ENCODE data around the gene ABCB11. TPM values are rescaled to one million over a fixed set of nuclear protein-coding genes. Genes with fewer than 3 reads are reported as not detected.

Gene ABCB11
- total RNA-seq, 1 donor from 2014 or later, result 0.18 TPM

GRCh38 chr2:169038338-169038757, 7.2 kb upstream of the ABCB11 start:
- Mint-ChIP-seq H3K27ac (no peak overlapping the region), H3K27me3 (ENCODE audit: low read depth) (no peaks in the 10 kb centered on the region), H3K4me1 (no peaks in the 10 kb centered on the region), H3K36me3 (peaks cover 4% of the 10 kb centered on the region), H3K4me3 (no peak overlapping the region), H3K9me3 (peaks cover 19% of the 10 kb centered on the region)
- no peak for DNase-seq (ENCODE audit: low spot score in 2 of 2, unreplicated experiment in 2 of 2)
- TF ChIP-seq CTCF (IDR thresholded peaks at IDR 0.05; ENCODE audit: unreplicated experiment), result no peak

GRCh38 chr2:169036736-169037440, 5.8 kb upstream of the ABCB11 start:
- Mint-ChIP-seq H3K27me3 (ENCODE audit: low read depth) (no peaks in the 10 kb centered on the region), H3K9me3 (peaks cover 4% of the 10 kb centered on the region), H3K27ac (no peak overlapping the region), H3K36me3 (no peaks in the 10 kb centered on the region), H3K4me3 (no peak overlapping the region), H3K4me1 (no peaks in the 10 kb centered on the region)
- TF ChIP-seq CTCF (IDR thresholded peaks at IDR 0.05; ENCODE audit: unreplicated experiment), result no peak
- no peak for DNase-seq (ENCODE audit: low spot score in 2 of 2, unreplicated experiment in 2 of 2)

GRCh38 chr2:169035887-169036286, 4.8 kb upstream of the ABCB11 start:
- no peak for DNase-seq (ENCODE audit: low spot score in 2 of 2, unreplicated experiment in 2 of 2)
- no peaks in the 10 kb centered on the region for H3K27me3 Mint-ChIP-seq (ENCODE audit: low read depth)
- H3K27ac Mint-ChIP-seq, result no peak overlapping the region
- no peaks in the 10 kb centered on the region for H3K4me1 Mint-ChIP-seq
- no peaks in the 10 kb centered on the region for H3K36me3 Mint-ChIP-seq
- no peak for TF ChIP-seq CTCF (IDR thresholded peaks at IDR 0.05; ENCODE audit: unreplicated experiment)
- H3K4me3 Mint-ChIP-seq, result no peak overlapping the region
- no peaks in the 10 kb centered on the region for H3K9me3 Mint-ChIP-seq

GRCh38 chr2:169034984-169035544, 3.9 kb upstream of the ABCB11 start:
- Mint-ChIP-seq H3K27me3 (ENCODE audit: low read depth) (no peaks in the 10 kb centered on the region), H3K4me3 (no peak overlapping the region), H3K9me3 (no peaks in the 10 kb centered on the region), H3K27ac (no peak overlapping the region), H3K36me3 (no peaks in the 10 kb centered on the region), H3K4me1 (no peaks in the 10 kb centered on the region)
- no peak for DNase-seq (ENCODE audit: low spot score in 2 of 2, unreplicated experiment in 2 of 2)
- TF ChIP-seq CTCF (IDR thresholded peaks at IDR 0.05; ENCODE audit: unreplicated experiment), result no peak

- H3K27me3 Mint-ChIP-seq (ENCODE audit: low read depth), result no peaks in the 10 kb centered on the region
- no peaks in the 10 kb centered on the region for H3K36me3 Mint-ChIP-seq
- no peak overlapping the region for H3K27ac Mint-ChIP-seq
- TF ChIP-seq CTCF (IDR thresholded peaks at IDR 0.05; ENCODE audit: unreplicated experiment), result no peak
- no peaks in the 10 kb centered on the region for H3K4me1 Mint-ChIP-seq
- H3K4me3 Mint-ChIP-seq, result no peak overlapping the region
- no peak for DNase-seq (ENCODE audit: low spot score in 2 of 2, unreplicated experiment in 2 of 2)
- no peaks in the 10 kb centered on the region for H3K9me3 Mint-ChIP-seq
Observed at GRCh38 chr2:169034256-169034655, 3.1 kb upstream of the ABCB11 start.
